HL-60 (cell line): ENCODE measurements around the gene BABAM2.

Experiments used
- DNase-seq, 2 experiments: peaks; one replicate each; pipeline ENCODE4 v3.0.0-alpha.2; 2010 to 2020; ENCODE audit warnings: low read depth in 1 of 2, low spot score in 1 of 2
- H3K27ac ChIP-seq: fragments of 250-450 bp; sonication (Bioruptor Pico); replicated peaks from 2 replicates; pipeline ENCODE4 v1.5.1; 2020; ENCODE audit warnings: mild to moderate bottlenecking, moderate library complexity
- H3K27me3 ChIP-seq: fragments of 250-450 bp; sonication (Bioruptor Pico); 2 replicates; pipeline ENCODE4 v1.5.1; 2021; ENCODE audit warnings: mild to moderate bottlenecking, moderate library complexity; ENCODE audit not compliant: insufficient read depth, poor library complexity, severe bottlenecking
- H3K4me3 ChIP-seq: replicated peaks from 2 replicates; pipeline ENCODE4 v1.5.1; 2011; ENCODE audit warnings: mild to moderate bottlenecking, control low read depth, low read length; ENCODE audit not compliant: insufficient read depth
- GABPA ChIP-seq: IDR thresholded peaks from 2 replicates; pipeline ENCODE4 v1.6.1; 2012; ENCODE audit warnings: low read depth
- POLR2AphosphoS5 ChIP-seq: IDR thresholded peaks from 2 replicates; pipeline ENCODE4 v1.6.1; 2012; ENCODE audit warnings: low read depth
- SPI1 ChIP-seq: IDR thresholded peaks from 2 replicates; pipeline ENCODE4 v1.6.1; 2012; ENCODE audit warnings: low read depth, mild to moderate bottlenecking, borderline replicate concordance
- TF ChIP-seq, protein P1 (sequence below): IDR thresholded peaks from one replicate; pipeline ENCODE4 v1.5.1; 2011; ENCODE audit warnings: low read length, control low read depth, inconsistent platforms; ENCODE audit not compliant: insufficient read depth
- TF ChIP-seq, protein P2 (sequence below): IDR thresholded peaks from 2 replicates; pipeline ENCODE4 v1.6.1; 2012; ENCODE audit warnings: low read depth; ENCODE audit not compliant: insufficient replicate concordance

Gene BABAM2

DNA sequence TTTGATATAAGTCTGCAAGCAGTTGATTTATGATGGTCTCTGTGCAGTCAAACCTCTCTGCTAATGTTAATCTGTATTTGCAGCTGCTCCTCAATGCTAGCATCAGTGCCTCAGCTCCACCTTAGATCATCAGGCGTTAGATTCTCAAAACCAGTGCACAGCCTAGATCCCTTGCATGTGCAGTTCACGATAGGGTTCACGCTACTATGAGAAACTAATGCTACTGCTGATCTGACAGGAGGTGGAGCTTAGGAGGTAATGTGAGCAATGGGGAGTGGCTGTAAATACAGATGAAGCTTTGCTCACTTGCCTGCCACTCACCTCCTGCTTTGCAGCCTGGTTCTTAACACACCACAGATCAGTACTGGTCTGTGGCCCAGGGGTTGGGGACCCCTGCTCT, 18.7 kb upstream of the BABAM2 start:
- Histone ChIP-seq H3K27ac (no peak overlapping the region), H3K4me3 (no peak overlapping the region), H3K27me3 (no peaks in the 10 kb centered on the region)
- TF ChIP-seq SPI1 (no peak), POLR2AphosphoS5 (no peak), GABPA (no peak)
- TF ChIP-seq, protein P1, sequence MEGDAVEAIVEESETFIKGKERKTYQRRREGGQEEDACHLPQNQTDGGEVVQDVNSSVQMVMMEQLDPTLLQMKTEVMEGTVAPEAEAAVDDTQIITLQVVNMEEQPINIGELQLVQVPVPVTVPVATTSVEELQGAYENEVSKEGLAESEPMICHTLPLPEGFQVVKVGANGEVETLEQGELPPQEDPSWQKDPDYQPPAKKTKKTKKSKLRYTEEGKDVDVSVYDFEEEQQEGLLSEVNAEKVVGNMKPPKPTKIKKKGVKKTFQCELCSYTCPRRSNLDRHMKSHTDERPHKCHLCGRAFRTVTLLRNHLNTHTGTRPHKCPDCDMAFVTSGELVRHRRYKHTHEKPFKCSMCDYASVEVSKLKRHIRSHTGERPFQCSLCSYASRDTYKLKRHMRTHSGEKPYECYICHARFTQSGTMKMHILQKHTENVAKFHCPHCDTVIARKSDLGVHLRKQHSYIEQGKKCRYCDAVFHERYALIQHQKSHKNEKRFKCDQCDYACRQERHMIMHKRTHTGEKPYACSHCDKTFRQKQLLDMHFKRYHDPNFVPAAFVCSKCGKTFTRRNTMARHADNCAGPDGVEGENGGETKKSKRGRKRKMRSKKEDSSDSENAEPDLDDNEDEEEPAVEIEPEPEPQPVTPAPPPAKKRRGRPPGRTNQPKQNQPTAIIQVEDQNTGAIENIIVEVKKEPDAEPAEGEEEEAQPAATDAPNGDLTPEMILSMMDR: no peak
- TF ChIP-seq, protein P2, sequence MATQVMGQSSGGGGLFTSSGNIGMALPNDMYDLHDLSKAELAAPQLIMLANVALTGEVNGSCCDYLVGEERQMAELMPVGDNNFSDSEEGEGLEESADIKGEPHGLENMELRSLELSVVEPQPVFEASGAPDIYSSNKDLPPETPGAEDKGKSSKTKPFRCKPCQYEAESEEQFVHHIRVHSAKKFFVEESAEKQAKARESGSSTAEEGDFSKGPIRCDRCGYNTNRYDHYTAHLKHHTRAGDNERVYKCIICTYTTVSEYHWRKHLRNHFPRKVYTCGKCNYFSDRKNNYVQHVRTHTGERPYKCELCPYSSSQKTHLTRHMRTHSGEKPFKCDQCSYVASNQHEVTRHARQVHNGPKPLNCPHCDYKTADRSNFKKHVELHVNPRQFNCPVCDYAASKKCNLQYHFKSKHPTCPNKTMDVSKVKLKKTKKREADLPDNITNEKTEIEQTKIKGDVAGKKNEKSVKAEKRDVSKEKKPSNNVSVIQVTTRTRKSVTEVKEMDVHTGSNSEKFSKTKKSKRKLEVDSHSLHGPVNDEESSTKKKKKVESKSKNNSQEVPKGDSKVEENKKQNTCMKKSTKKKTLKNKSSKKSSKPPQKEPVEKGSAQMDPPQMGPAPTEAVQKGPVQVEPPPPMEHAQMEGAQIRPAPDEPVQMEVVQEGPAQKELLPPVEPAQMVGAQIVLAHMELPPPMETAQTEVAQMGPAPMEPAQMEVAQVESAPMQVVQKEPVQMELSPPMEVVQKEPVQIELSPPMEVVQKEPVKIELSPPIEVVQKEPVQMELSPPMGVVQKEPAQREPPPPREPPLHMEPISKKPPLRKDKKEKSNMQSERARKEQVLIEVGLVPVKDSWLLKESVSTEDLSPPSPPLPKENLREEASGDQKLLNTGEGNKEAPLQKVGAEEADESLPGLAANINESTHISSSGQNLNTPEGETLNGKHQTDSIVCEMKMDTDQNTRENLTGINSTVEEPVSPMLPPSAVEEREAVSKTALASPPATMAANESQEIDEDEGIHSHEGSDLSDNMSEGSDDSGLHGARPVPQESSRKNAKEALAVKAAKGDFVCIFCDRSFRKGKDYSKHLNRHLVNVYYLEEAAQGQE: no peak
- DNase-seq: no peak

DNA sequence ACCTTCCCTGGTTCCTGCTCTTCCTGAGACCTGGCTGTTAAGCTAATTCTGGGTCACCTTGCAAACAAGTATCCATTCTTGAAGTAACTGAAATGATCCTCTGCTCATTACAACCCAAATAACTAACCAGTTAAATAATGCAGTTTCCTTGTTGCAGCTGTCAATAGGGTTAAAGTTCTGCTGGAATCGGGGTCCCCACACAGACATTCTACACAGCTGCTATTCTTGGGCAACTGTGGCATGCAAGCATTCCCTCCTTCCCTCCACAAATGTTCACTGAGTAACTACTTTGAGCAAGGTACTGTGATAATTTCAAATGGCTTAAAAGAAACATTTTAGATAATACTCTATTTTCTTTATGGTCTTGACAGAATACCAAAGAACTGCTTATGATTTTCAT, 17.4 kb upstream of the BABAM2 start:
- no peak overlapping the region for H3K4me3 ChIP-seq
- no peaks in the 10 kb centered on the region for H3K27me3 ChIP-seq
- no peak overlapping the region for H3K27ac ChIP-seq
- DNase-seq: no peak
- TF ChIP-seq, protein P2: no peak
- no peak for TF ChIP-seq GABPA

DNA sequence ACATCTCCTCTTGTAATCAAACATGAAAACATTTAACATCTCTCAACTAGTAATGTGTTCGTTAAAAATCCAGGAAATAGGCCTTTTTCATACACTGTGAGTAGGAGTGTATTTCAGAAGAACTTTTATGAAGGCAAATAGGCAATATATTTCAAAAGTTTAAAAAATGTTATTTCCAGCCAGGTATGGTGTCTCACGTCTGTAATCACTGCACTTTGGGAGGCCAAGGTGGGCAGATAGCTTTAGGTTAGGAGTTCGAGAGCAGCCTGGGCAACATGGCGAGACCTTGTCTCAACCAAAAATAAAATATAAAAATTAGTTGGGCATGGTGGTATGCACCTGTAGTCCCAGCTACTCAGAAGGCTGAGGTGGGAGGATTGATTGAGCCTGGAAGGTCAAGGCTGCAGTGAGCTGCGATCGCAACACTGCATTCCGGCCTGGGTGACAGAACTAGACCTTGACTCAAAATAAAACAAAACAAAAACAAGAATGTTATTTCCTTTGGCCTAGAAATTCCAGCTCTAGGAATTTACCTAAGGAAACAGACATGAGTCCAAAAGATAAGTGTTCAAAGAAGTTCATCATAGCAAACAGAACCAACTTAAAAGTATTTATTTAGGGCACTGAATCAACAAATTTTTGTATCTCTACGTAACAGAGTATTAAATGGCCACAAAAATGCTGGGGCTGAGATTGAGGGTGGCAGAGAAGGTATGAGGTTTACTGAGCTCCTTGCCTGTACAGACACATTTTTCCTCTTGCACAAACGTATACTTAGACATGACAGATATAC, 15.2 kb upstream of the BABAM2 start:
- TF ChIP-seq GABPA (no peak), SPI1 (no peak), POLR2AphosphoS5 (no peak)
- TF ChIP-seq, protein P1: no peak
- TF ChIP-seq, protein P2: no peak
- H3K27ac ChIP-seq: no peak overlapping the region
- DNase-seq: no peak
- no peaks in the 10 kb centered on the region for H3K27me3 ChIP-seq
- H3K4me3 ChIP-seq: no peak overlapping the region
